Measurements from ENCODE around the gene PTPRN2.

Gene PTPRN2

GRCh38 chr7:158120316-158120715, 467.3 kb downstream of the PTPRN2 start:
- DNase-seq, result no peak

DNA sequence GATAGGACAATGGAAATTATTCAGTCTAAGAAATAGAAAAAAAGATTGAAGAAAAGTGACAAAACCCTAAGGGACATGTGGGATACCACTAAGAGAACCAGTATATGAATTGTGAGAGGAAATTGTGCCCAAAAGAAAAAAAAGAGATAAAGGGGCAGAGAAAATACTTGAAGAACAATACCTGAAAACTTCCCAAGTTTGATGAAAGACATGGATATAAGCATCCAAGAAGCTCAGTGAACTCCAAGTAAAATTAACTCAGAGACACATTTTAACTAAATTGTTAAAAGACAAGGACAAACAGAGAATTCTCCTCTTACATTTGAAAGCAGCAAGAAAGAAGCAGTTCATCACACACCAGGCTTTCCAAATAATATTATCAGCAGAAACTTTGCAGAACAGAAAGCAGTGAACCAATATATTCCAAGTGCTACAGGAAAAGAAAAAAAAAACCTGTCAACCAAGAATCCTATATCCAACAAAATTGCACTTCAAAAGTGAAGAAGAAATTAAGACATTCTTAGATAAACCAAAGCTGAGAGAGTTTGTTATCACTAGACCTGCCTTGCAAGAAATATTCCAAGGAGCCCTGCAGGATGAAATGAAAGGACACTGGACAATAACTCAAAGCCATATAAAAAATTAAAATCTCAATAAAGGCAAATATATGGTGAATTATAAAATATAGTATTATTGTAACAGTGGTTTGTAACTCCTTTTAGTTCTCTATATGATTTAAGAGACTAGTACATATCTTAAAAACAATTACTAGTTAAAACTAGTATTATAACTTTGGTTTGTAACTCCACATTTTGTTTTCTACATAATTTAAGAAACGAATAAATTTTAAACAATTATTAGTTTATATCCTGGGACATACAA, 470.0 kb downstream of the PTPRN2 start:
- no peak for DNase-seq

GRCh38 chr7:158116235-158116634, 471.4 kb downstream of the PTPRN2 start:
- DNase-seq, result no peak

DNA sequence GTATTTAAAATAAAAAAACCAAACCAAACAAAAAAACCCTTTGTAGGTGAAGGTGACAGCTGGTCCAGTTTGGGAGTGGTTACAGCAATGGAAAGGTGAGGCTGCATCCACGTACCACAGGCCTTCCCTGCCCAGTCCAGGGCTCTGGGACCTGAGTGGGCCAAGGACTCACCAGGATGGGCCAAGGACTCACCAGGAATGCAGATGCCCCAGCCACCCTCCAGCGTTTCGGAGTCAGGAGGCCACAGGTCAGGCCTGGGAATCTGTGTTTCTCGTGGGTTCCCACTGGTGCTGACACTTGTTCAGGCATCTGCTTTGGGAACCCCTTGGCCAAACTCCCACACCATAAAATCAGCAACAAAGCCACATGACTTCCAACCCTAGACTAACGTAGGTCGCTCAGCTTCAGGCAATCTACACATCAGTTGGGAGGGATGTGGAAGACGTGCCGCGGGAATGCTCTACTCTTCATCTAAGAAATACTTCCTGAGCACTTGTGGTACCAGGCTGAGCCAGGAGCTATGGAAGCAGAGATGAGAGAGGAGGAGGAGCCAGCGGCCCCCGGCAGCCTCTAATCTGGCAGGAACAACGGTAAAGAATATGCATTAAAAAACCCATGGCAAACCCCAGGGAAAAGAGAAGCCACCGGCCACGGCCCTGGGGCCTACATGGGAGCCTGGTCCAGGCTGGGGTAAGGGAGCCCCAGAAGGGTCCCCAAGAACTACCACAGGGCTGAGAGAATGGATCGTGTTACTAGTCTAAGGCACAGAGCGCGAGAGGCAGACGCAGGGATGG, 473.4 kb downstream of the PTPRN2 start:
- DNase-seq, result no peak

DNA sequence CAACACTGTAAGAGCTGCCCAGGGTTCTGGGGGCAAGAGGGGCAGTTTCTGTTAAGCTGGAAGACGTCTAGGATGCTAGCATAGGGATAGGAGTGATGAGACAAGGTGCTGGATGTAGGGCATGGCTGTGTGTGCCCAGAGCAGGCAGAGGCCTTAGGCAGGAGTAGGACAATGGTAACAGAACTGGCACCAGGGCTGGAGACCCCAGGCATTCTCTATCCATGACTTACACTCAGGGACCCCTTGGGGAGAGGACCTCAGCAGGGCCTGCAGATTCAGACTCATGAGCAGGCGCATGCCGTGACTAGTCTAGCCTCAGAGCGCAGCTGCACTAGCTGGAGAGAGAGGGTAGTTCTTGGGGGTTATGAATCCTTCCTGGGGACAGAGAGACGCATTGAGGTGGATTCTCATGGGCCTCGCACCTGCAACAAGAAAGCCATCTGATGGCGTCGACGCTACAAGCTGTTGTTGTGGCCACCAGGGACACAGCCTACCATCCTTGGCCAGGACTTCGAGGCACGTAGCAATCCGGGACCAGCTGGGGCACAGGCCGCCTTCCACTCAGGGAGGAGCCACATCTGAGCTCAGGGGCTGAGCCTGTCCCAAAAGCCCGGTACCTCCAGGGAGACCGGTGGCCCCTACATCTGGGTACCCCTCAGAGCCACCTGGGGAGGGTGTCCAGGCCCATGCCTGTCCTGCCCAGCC, 474.1 kb downstream of the PTPRN2 start:
- no peak for DNase-seq

GRCh38 chr7:158112571-158113320, 474.9 kb downstream of the PTPRN2 start:
- DNase-seq, result no peak

DNA sequence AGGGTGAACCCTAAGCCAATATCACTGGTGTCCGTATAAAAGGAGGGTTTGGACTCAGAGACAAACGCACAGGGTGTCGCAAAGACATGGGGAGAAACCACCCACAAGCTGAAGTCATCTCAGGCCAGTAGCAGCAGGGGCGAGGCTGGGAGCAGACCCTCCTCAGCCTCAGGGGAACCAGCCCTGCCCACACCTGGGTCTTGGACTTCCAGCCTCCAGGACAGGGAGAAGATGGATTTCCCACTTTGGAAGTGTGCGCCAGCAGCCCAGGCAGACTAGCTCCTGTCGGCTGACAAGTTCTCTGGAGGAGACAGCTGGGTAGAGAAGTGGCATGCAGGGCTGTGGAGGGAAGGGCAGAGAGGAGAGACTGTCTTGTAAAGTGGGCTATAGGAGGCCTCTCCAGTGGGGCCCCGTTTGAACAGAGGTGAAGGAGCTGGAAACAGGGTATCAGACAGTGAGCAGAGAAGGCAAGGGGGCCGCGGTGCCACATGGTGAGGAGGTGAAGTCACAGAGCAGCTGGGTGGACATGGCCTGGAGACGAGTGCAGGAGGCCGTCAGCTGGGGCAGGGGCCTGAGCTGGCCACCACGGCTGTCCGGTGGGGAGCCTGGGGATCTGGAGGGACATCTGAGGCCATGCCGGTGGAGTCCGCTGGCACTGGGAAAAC, 475.6 kb downstream of the PTPRN2 start:
- DNase-seq, result no peak

- peak; percentile 89 for DNase-seq
Measured at GRCh38 chr7:158111049-158111751, 476.4 kb downstream of the PTPRN2 start.

DNA sequence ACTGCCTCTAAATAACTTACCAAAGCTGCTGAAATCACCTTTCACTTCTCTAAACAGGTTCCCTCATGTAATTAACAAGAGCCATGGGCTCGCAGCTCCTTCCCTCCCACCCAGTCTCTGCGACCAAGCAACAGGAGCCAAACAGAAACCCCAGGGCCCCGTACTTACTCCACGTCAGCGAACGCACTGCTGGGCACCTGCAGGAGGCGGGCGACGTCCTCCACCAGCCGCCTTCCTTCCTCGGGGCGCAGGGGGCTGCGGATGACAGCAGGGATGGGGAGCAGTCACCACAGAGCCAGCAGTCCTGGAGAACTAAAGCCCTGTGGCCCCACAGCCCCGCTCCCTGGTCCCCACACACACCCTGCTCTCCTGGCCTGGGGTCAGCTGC, 477.0 kb downstream of the PTPRN2 start:
- no peak for DNase-seq

DNA sequence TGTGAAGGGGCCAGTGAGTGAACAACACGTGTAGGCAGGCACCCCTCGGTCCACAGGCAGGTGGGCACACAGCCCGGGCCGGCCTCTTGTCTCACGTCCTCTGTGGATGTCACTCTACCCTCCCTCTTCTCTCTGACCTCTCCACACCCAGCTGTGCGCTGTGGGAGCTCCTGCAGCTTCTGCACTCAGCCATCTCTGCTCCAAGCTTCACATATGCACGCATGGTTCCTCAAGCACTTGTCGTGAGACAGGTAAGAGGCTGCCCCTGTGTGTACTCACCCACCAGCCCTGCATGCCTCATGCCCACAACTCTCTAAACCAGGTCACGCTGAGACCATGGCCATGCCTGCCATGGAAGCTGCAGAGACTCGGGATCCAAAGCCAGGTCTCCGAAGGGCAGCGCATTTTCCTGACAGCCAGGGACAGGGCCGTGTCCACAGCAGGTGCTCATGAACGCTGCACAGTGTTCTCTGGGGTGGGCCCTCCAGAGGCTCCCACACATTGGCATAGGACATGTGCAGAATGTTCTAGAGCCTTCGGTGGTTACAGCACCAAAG, 477.5 kb downstream of the PTPRN2 start:
- no peak for DNase-seq

- DNase-seq, result peak; percentile 16
Measured at GRCh38 chr7:158109364-158110033, 478.1 kb downstream of the PTPRN2 start.

GRCh38 chr7:158108646-158109293, 478.9 kb downstream of the PTPRN2 start:
- DNase-seq, result no peak

DNA sequence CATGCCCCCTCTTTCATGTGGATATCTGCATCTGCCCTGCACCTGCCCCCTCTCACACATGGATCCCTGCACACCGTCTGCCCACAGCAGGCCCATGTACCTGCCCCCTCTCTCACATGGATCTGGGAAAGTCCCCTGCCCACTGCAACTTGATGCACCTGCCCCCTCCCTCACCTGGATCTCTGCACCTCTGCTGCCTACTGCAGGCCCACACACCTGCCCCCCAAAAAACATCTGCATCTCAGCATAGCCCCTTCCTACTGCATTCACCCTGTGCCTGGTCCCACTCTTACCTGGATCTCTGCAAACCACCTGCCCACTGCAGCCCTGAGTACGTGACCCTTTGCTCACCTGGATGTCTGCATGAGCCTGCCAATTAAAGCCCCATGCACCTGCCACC, 479.8 kb downstream of the PTPRN2 start:
- DNase-seq, result peak; percentile 36

DNA sequence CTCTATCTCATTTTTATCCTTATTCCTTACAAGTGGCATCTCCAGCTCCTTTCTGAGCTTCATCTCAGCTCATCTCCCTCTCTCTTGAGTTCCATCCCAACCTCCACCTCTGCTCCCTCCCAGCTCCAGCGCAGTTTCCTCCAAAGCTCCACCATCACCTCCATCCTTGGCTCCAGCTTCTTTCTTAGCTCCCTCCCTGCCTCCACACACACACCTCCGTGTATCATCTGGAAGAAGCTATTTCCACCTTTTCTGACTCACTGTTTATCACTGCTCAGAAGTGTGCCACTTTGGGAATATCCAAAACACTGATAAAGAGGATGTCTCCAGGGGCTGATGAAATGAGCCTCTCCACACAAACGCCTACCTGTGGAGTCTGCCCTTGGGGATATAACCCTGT, 481.4 kb downstream of the PTPRN2 start:
- DNase-seq, result no peak

DNA sequence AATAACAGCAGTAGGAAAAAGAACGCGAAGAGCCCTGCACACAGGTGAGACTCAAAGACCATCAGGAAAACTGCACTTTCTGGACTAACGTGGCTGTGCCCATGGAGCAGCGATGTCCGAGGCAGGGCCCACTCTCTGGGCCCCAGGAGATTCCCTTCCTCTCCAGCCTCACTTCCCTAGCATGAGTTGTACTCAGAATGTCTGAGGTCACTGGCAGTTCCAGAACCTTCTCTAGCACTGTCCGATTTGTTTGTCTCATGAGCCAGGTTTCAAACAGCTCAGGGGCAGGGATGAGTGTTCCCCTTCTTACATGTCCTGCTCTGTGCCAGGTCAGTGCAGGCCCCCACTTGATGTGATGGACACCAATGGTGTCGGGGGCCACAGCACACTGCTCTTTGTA, 484.2 kb downstream of the PTPRN2 start:
- no peak for DNase-seq

- DNase-seq, result no peak
Measured at GRCh38 chr7:158102897-158103296, 484.7 kb downstream of the PTPRN2 start.

GRCh38 chr7:158101821-158102450, 485.7 kb downstream of the PTPRN2 start:
- DNase-seq, result no peak

GRCh38 chr7:158098125-158099030, 489.2 kb downstream of the PTPRN2 start:
- DNase-seq, result no peak

Data from NCI-H1417 treated with DMSO at 0.1 percent for 48 hours (cell line).